ENCODE measurements around the gene SPECC1L.
"Not testable (repeated sequence)": the region's sequence is repeated elsewhere in the genome, so short reads cannot be mapped to it uniquely, and the experiment has no call there.

SPECC1L gene

DNA sequence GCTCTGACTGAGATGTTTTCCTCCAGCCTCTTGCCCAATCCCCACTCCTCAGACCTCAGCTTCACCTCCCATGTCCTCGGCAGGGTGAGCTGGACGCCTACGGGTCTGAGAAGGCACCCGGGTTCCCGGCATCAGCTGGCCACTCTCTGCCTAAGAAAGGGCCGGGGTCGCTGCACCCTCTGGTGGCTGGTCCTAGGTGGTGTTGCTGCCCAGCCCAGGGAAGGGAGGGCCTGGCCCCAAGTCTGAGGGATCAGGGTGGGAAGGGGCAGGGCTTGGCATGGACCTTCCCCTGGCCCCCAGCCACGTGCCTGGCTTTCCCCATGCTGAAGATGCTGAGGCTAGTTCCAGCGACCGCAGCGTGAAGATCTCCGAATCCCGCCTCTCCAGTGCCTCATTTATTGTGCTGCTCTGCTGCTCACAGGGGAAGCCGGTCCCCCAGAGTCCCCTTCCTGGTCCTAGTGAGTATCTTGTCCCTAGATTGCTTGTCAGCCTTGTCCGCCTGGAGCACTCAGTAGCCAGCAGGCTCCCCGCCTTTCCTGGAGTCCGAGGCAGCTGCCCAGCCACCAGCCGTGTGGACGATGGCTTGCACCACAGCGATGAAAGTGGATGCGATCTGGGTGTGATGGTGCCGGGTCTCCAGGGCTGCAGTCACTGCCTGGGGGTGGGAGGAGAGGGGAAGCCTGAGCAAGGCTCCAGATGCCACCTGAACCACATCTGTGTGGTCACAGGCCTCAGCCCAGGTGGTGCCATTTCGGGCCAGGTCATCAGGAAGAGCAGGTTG lies 22.9 kb upstream of the SPECC1L start:
- peak; percentile 76 for DNase-seq

GRCh38 chr22:24248611-24249010 lies 22.0 kb upstream of the SPECC1L start:
- not testable (repeated sequence) for DNase-seq

- DNase-seq, result not testable (repeated sequence)
Observed at GRCh38 chr22:24249413-24249812, 21.2 kb upstream of the SPECC1L start.

- not testable (repeated sequence) for DNase-seq
Observed at GRCh38 chr22:24251286-24251685, 19.3 kb upstream of the SPECC1L start.

DNA sequence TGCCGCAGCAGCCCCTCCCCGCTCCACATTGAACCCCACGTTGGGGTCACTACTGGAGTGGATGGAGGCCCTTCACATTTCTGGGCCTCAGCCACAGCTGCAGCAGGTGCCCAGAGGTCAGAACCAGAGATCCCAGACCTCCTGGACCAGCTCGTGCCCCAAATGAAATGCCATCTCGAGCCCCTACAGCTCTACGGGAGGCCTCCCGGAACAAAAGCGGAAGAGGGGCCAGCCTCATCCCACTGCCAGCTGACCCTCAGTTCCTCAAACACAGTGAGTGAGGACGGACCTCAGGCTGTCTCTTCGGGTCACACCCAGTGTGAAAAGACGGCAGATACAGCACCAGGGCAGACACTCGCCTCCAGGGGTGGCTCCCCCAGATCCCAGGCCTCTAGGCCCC lies 17.5 kb upstream of the SPECC1L start:
- not testable (repeated sequence) for DNase-seq

DNA sequence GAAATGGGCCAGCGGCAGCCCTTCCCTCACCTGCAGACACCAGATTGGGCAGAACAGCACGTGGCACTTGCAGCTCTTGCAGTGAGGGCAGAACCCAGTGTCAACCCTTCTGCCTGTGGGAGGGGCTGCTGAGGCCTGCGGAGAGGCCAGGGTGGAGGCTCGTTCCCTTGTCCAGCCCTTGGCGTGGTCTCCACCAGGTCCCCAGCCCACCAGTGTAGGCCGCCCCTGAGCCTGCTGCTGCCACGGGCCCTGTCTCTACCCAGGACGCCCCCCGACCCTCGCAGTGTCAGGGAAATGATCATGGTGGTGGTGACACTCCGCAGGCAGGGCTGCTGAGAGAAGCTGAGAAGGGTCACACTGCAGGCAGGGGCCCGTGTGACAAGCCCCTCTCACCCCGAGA lies 14.5 kb upstream of the SPECC1L start:
- not testable (repeated sequence) for DNase-seq

DNA sequence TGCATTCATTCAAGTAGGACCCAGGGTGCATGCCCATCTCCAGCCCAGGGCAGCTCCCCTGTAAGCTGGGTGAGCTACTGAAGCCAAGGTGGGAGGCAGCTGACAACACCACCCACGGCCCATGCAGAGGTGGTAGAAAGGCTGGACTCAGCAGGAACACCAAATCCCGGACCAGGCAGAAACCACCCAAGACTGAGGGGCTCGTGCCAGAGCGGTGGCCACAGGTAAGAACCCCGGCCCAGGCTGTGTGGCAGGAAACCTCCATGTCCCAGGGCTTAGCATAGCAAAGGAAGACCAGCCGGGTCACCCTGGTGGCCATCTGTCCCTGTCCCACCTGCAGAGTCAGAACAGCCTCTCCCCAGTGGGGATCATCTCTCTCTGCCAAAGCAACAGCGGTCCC lies 13.9 kb upstream of the SPECC1L start:
- DNase-seq, result not testable (repeated sequence)

- peak; percentile 81 for DNase-seq
Observed at GRCh38 chr22:24259459-24259858, 11.2 kb upstream of the SPECC1L start.

DNA sequence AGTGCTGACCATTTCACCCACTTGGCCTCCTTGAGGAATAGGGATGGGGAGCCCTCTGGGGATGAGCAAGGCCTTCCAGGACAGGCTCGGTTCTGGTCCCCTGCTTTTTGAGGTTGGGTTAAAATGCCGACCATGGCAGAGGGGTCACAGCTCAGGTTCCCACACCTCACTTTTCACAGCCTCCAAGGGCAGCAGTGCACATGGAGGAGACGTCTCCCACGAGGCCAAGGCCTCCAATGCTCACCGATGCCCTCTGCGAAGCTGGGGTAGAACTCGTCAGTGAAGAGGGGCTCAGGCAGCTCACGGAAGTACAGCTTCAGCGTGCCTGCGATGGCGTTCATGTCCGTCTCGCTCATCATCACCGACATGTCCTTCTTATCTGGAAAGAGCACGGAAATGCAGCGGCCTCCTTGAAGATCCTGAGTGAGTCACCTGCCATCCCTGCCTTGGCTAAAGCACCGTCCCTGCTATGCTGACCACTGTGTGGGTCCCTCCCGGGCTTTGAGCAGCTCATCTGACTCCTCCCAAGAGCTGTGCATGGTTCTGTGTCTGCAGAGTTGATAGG lies 8.4 kb upstream of the SPECC1L start:
- not testable (repeated sequence) for DNase-seq

GRCh38 chr22:24263479-24263878 lies 7.2 kb upstream of the SPECC1L start:
- DNase-seq, result not testable (repeated sequence)

DNA sequence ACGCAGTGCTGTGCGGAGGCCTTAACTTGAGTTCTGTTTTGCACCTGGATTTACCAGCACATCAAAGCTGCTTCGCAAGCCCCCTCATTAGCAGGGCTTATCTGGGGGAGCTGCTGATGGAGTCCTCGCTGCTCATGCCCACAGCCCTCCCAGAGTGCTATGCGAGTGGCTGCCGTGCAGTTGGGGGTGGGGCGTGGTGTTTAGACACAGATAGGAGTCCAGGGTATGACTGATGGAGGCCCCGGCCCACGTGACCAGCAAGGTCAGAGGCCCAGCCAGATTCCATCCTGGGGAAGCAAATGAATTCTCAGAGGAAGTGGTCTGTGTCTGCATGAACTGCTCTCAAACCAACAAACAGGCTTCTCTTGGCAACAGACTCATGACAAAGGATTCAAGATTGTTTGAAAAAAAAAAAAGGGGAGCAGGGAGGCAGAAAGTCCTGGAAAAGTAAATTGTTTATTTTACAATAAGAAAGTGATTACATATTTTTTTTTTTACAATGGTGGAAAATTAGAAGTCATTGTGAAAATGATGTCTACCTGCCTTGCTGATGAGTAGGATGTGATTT lies 6.2 kb upstream of the SPECC1L start:
- DNase-seq, result not testable (repeated sequence)

GRCh38 chr22:24265734-24266133 lies 4.9 kb upstream of the SPECC1L start:
- DNase-seq, result no peak

GRCh38 chr22:24266495-24266894 lies 4.1 kb upstream of the SPECC1L start:
- not testable (repeated sequence) for DNase-seq

DNA sequence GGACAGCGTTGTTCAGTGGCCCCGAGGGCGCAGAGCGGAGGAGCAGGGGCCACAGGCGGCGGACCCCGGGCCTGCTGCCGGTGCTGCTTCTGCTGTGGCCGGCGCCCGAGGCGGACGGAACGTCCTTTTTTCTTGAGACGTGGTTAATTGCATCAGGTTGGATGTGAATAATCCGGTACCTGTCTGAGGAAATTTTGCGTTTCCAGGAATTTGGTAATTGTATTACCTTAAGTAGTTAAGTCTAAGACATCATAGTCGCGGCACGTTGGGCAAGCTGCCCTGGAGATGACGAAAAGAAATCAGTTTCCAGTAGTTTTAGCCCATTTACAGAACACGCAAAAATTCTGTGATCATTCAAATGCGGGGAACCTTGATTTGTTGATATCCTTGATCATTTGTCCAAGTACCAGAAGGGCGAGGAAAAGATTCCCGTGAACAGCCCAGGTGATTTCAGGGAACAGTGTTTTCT lies 789 bp downstream of the SPECC1L start:
- no peak for DNase-seq

DNA sequence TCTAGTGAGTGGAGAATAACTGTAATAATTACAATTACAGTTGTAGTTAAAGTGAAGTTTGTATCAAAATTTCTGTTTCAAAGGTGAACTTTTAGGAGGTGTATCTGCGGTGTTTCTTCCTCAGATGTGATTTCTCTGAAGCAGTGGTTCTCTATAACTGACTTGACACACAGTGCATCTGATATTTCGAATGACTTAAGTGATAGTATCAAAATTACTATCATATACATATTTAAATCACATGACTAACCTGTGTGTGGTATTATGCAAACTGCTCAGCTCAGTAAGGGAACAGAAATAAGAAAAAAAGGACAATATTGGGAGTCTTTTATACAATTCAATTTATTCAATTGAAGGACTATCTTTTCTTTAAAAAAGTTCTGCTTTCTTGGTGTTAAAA lies 2.4 kb downstream of the SPECC1L start:
- DNase-seq, result not testable (repeated sequence)

GRCh38 chr22:24273906-24274305 lies 3.3 kb downstream of the SPECC1L start:
- DNase-seq, result not testable (repeated sequence)

- DNase-seq, result not testable (repeated sequence)
Observed at GRCh38 chr22:24274696-24275405, 4.2 kb downstream of the SPECC1L start.

- DNase-seq, result not testable (repeated sequence)
Observed at GRCh38 chr22:24280363-24280762, 9.7 kb downstream of the SPECC1L start.

DNA sequence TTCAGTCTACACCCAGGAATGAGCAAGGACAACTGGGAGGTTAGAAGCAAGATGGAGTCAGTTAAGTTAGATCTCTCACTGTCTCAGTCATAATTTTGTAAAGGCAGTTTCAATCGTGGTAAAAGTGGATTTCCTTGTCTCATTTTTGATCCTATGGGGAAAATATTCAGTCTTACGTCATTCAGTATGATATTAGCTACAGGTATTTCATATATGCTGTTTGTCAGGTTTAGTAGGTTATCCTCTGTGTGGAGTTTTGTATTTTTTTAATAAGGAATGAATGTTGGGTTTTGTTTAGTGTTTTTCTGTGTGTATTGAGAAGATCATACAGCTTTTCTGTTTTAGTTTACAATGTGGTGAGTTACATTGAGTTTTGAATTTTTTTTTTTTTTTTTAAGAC lies 11.8 kb downstream of the SPECC1L start:
- DNase-seq, result no peak

- no peak for DNase-seq
Observed at GRCh38 chr22:24284747-24285203, 14.1 kb downstream of the SPECC1L start.

DNA sequence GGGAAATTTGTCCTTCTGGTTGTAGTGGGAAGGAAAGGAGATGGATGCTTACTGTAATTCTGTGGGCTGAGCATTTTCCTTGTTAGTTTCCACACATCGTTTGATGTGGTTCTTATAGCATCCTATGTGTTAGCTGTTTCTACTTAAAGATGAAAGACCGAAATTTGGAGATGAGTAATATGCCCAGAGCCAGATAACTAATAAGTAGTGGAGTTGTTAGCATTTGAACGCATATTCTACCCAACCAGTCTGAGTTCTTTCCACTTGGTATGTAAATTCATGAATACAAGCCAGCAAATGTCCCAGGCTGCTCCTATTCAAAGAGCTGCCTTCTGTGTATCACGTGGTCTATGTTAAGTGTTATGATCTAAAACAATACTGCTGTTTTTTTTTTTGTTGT lies 14.6 kb downstream of the SPECC1L start:
- no peak for DNase-seq

DNA sequence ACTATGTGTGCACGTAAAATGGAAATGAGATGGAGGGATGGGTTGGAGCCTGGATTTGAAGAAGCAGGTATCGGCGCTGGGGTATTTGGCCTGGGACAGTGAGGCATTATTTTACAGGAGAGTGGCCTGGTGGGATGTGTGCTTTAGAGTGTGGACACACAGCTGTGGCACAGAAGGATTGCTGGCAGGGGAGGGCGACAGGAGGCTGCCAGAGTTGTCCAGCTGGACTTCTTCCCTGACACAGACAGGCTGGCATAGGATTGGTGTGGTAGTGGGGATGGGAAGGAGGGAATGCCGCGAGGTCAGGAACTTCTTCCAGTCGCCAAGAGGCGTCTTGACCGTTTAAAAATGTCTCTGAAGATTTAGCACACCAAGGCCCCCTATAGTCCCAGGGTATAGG lies 16.6 kb downstream of the SPECC1L start:
- DNase-seq, result not testable (repeated sequence)

DNA sequence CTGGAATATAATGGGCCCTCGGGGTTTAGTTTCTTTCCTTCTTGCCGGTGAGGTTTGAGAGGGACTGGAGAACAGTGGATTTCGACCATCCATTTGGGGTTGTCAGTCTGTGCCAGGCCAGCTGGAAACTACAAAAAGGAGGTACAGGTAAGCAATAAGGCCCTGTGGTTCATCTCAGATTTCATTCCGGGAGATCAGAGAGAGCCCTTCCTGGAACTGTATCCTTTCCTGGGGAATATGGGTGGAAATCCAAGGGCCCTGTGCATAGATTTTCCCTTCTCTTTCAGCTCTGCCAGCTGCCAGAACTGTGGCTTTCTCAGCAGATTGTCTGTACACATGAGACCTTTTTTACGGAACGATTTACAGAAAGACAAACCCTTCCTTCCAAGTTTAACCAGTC lies 17.2 kb downstream of the SPECC1L start:
- not testable (repeated sequence) for DNase-seq

Measured in activated CD8-positive, alpha-beta memory T cell treated with anti-CD3 and anti-CD28 coated beads, Interleukin-2, amount 50 U/mL, for 48 hours (primary cell).